Measurements from ENCODE around the gene KIF14. TPM values are rescaled to one million over a fixed set of nuclear protein-coding genes. Genes with fewer than 3 reads are reported as not detected.

KIF14 gene
- total and polyA plus RNA-seq, 2 of the 13 experiments (the other 11 are each of a cell fraction or from before 2014, with no cell fraction given), result 3.3 to 11.2 TPM

DNA sequence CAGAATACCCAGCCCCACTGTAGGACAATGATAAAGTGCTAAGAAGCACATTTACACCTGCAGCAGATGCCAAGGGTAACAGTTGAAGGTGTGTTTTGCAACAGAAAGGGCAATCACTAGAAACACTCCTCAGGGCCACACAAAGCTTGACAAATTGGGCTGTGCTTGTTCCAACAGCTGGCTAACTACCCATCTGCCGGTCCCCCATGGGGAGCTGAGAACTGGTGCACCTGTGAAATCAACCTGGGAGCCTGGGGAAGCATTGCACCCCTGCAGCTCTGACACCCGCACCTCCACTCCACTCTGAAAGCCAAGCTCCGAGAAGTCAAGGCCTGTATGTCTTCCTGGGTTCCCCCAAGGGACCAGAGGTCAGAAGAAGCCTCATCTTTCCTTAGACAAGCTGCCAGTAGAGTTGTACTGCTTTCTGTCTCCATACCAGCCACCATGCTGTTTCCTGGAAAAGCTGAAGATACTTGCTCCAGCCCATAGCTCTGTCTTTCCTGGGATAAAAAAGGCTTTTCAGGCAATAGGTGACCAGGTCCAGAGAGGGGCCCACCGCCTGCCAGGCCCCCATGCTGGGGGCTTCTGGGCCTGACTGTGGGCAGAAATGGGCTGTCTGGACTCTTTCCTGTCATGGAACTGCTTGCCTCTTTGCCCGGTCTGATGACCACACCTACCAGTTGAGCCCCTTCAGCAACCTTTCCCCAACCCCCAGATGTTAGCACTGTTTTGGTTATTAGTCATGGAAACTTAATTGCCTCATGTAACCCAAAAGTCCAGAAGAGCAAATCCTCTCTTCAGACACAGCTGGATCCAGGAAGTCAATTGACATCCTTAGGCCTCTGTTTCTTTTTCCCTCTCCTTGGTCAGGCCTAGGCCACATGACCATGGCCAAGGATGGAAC, 93.6 kb downstream of the KIF14 start:
- intact Hi-C loops (cut with micrococcal nuclease; ENCODE audit: unreplicated experiment) (no loop called here), in situ Hi-C loops (cut with HindIII; ENCODE audit: extremely low pct_ligation_motif_present, low pct_unique_long_range_greater_than_20kb) (no loop called here)
- no peak overlapping the region for H3K9ac ChIP-seq (ENCODE audit: insufficient read depth, low read depth, low read length)
- H3K79me2 ChIP-seq (ENCODE audit: insufficient read depth, low read length), result no peaks in the 10 kb centered on the region
- WGBS (ENCODE audit: low lambda C conversion rate), result 20% methylated on average over 2 of the region's 5 CpGs
- BruUV-seq (replicated peaks), result no TSS peak
- H3K9me3 ChIP-seq (ENCODE audit: low read length), result no peaks in the 10 kb centered on the region
- DNase-seq (ENCODE audit: low spot score) (no peak), ATAC-seq (no peak), FAIRE-seq (no peak)
- ChIA-PET POLR2A (no interaction called here), CTCF (ENCODE audit: low intra/inter-chr PET ratio, low total read pairs) (no interaction called here)
- H3K27ac ChIP-seq (ENCODE audit: extremely low read length, insufficient read depth, low read length), result no peak overlapping the region
- H3K27me3 ChIP-seq (ENCODE audit: control insufficient read depth in 1 of 2, insufficient read depth in 2 of 2, low read length in 2 of 2), result no peaks in the 10 kb centered on the region; a peak in 1 of 5 replicates
- H2AFZ ChIP-seq (ENCODE audit: low read length), result no peak overlapping the region
- H3K4me3 ChIP-seq (replicated peaks in 1 of 3; ENCODE audit: insufficient read depth in 1 of 3, low read depth in 2 of 3, low read length in 3 of 3), result no peak overlapping the region
- H4K20me1 ChIP-seq (ENCODE audit: insufficient read depth, low read length), result no peaks in the 10 kb centered on the region
- TF ChIP-seq ZNF317 (CRISPR knock-in tag; IDR thresholded peaks at IDR 0.05), result no peak
- no peak for TF ChIP-seq MED8 (CRISPR knock-in tag; IDR thresholded peaks at IDR 0.05; ENCODE audit: insufficient replicate concordance)
- no peak for TF ChIP-seq ZNF546 (CRISPR knock-in tag; conservative IDR thresholded peaks at IDR 0.05)
- TF ChIP-seq, protein P1, sequence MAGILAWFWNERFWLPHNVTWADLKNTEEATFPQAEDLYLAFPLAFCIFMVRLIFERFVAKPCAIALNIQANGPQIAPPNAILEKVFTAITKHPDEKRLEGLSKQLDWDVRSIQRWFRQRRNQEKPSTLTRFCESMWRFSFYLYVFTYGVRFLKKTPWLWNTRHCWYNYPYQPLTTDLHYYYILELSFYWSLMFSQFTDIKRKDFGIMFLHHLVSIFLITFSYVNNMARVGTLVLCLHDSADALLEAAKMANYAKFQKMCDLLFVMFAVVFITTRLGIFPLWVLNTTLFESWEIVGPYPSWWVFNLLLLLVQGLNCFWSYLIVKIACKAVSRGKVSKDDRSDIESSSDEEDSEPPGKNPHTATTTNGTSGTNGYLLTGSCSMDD (CRISPR knock-in tag; IDR thresholded peaks at IDR 0.05), result no peak
- TF ChIP-seq ATF7 (IDR thresholded peaks at IDR 0.05), result no peak
- no peak for TF ChIP-seq ATF7 (CRISPR knock-in tag; IDR thresholded peaks at IDR 0.05)
- TF ChIP-seq, protein P2, sequence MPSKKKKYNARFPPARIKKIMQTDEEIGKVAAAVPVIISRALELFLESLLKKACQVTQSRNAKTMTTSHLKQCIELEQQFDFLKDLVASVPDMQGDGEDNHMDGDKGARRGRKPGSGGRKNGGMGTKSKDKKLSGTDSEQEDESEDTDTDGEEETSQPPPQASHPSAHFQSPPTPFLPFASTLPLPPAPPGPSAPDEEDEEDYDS (CRISPR knock-in tag; IDR thresholded peaks at IDR 0.05), result no peak
- TF ChIP-seq TGIF2 (CRISPR knock-in tag; IDR thresholded peaks at IDR 0.05), result no peak
- TF ChIP-seq, protein P3, sequence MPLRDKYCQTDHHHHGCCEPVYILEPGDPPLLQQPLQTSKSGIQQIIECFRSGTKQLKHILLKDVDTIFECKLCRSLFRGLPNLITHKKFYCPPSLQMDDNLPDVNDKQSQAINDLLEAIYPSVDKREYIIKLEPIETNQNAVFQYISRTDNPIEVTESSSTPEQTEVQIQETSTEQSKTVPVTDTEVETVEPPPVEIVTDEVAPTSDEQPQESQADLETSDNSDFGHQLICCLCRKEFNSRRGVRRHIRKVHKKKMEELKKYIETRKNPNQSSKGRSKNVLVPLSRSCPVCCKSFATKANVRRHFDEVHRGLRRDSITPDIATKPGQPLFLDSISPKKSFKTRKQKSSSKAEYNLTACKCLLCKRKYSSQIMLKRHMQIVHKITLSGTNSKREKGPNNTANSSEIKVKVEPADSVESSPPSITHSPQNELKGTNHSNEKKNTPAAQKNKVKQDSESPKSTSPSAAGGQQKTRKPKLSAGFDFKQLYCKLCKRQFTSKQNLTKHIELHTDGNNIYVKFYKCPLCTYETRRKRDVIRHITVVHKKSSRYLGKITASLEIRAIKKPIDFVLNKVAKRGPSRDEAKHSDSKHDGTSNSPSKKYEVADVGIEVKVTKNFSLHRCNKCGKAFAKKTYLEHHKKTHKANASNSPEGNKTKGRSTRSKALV (CRISPR knock-in tag; IDR thresholded peaks at IDR 0.05), result no peak
- TF ChIP-seq ZNF709 (CRISPR knock-in tag; IDR thresholded peaks at IDR 0.05), result no peak
- TF ChIP-seq, protein P4, sequence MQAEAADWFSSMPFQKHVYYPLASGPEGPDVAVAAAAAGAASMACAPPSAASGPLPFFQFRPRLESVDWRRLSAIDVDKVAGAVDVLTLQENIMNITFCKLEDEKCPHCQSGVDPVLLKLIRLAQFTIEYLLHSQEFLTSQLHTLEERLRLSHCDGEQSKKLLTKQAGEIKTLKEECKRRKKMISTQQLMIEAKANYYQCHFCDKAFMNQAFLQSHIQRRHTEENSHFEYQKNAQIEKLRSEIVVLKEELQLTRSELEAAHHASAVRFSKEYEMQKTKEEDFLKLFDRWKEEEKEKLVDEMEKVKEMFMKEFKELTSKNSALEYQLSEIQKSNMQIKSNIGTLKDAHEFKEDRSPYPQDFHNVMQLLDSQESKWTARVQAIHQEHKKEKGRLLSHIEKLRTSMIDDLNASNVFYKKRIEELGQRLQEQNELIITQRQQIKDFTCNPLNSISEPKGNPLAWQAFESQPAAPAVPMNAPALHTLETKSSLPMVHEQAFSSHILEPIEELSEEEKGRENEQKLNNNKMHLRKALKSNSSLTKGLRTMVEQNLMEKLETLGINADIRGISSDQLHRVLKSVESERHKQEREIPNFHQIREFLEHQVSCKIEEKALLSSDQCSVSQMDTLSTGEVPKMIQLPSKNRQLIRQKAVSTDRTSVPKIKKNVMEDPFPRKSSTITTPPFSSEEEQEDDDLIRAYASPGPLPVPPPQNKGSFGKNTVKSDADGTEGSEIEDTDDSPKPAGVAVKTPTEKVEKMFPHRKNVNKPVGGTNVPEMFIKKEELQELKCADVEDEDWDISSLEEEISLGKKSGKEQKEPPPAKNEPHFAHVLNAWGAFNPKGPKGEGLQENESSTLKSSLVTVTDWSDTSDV (CRISPR knock-in tag; IDR thresholded peaks at IDR 0.05), result no peak
- H3K4me1 ChIP-seq (ENCODE audit: insufficient read depth, low read length), result no peaks in the 10 kb centered on the region
- H3K4me2 ChIP-seq (ENCODE audit: low read depth, low read length), result no peak overlapping the region
- H3K36me3 ChIP-seq (replicated peaks in 1 of 2; ENCODE audit: control insufficient read depth in 1 of 2, insufficient read depth in 2 of 2, low read length in 2 of 2), result no peaks in the 10 kb centered on the region
